ENCODE results near the gene DDT. TPM values are rescaled to one million over a fixed set of nuclear protein-coding genes. Genes with fewer than 3 reads are reported as not detected.
"Not testable (repeated sequence)": the region's sequence is repeated elsewhere in the genome, so short reads cannot be mapped to it uniquely, and the experiment has no call there.

The DDT gene
- total RNA-seq, 1 experiment from 2014 or later = 134 TPM

- DNase-seq (ENCODE audit: low read depth) = not testable (repeated sequence)
Observed at GRCh38 chr22:23989583-23990244, 15.5 kb upstream of the DDT start.

GRCh38 chr22:23986538-23987178 lies 12.4 kb upstream of the DDT start:
- DNase-seq (ENCODE audit: low read depth) = not testable (repeated sequence)

- DNase-seq (ENCODE audit: low read depth) = not testable (repeated sequence)
Observed at GRCh38 chr22:23986089-23986488, 11.8 kb upstream of the DDT start.

- no peak for DNase-seq (ENCODE audit: low read depth)
Observed at GRCh38 chr22:23984430-23984829, 10.2 kb upstream of the DDT start.

- DNase-seq (ENCODE audit: low read depth) = not testable (repeated sequence)
Observed at GRCh38 chr22:23980567-23980966, 6.3 kb upstream of the DDT start.

GRCh38 chr22:23979557-23980240 lies 5.5 kb upstream of the DDT start, which contains the start of gene GSTT2:
Gene GSTT2, plus strand, starts transcription at chr22:23980134.
- not testable (repeated sequence) for DNase-seq (ENCODE audit: low read depth)

- not testable (repeated sequence) for DNase-seq (ENCODE audit: low read depth)
Observed at GRCh38 chr22:23977304-23977703, 3.1 kb upstream of the DDT start.

GRCh38 chr22:23974836-23975352 lies 653 bp upstream of the DDT start:
- DNase-seq (ENCODE audit: low read depth) = not testable (repeated sequence)

- DNase-seq (ENCODE audit: low read depth) = not testable (repeated sequence)
Observed at GRCh38 chr22:23971927-23972326, 2.3 kb downstream of the DDT start.

GRCh38 chr22:23970816-23971486 lies 3.3 kb downstream of the DDT start:
- no peak for DNase-seq (ENCODE audit: low read depth)

- no peak for DNase-seq (ENCODE audit: low read depth)
Observed at GRCh38 chr22:23970201-23970641, 4.0 kb downstream of the DDT start.

- no peak for DNase-seq (ENCODE audit: low read depth)
Observed at GRCh38 chr22:23969071-23969470, 5.2 kb downstream of the DDT start.

GRCh38 chr22:23966568-23966967 lies 7.7 kb downstream of the DDT start, which contains the start of gene DDTL:
Gene DDTL, plus strand, starts transcription at chr22:23966888. Its CDS starts 27 bp downstream, at chr22:23966915.
- not testable (repeated sequence) for DNase-seq (ENCODE audit: low read depth)

GRCh38 chr22:23966094-23966493 lies 8.1 kb downstream of the DDT start:
- DNase-seq (ENCODE audit: low read depth) = not testable (repeated sequence)

GRCh38 chr22:23961084-23961771 lies 13.0 kb downstream of the DDT start, which contains the start of gene GSTT2B:
Gene GSTT2B, minus strand, starts transcription at chr22:23961195. Its CDS starts 64 bp downstream, at chr22:23961131.
- not testable (repeated sequence) for DNase-seq (ENCODE audit: low read depth)

GRCh38 chr22:23956301-23956900 lies 17.8 kb downstream of the DDT start:
- peak; percentile 56 for DNase-seq (ENCODE audit: low read depth)

- DNase-seq (ENCODE audit: low read depth) = not testable (repeated sequence)
Observed at GRCh38 chr22:23955886-23956285, 18.4 kb downstream of the DDT start.

GRCh38 chr22:23954991-23955305 lies 19.3 kb downstream of the DDT start:
- DNase-seq (ENCODE audit: low read depth) = not testable (repeated sequence)

GRCh38 chr22:23954193-23954990 lies 19.8 kb downstream of the DDT start:
- DNase-seq (ENCODE audit: low read depth) = not testable (repeated sequence)

- not testable (repeated sequence) for DNase-seq (ENCODE audit: low read depth)
Observed at GRCh38 chr22:23953485-23953884, 20.8 kb downstream of the DDT start.

Measured in LHCN-M2 (cell line).